GM18861 (cell line): ENCODE results near the gene SRGAP1.
"Not testable (repeated sequence)": the region's sequence is repeated elsewhere in the genome, so short reads cannot be mapped to it uniquely, and the experiment has no call there.

Experiments
- ATAC-seq: cut with Tn5 transposase; IDR thresholded peaks from one replicate; pipeline ENCODE4 v1.9.1; 2021; ENCODE audit not compliant: unreplicated experiment

SRGAP1 gene

GRCh38 chr12:63999853-64000252, 155.4 kb downstream of the SRGAP1 start:
- ATAC-seq: no peak

DNA sequence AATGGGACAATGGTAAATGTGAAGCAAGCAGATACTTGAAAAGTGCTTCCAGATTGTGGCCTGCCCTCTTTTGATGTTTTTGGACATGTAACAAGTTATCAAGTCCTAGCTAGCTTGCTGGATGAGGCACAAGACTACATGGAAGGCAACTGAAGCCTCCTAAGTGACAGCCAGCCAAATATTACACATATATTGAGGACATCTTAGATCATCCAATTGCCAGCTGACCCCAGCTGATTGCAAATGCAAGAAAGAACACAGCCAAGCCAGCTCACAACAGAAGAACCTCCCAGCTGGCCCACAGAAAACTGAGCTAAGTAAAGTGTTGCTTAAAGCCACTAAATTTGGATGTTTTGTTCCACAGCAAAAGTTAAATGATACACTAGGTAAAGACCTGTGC, 156.9 kb downstream of the SRGAP1 start:
- ATAC-seq: no peak

GRCh38 chr12:64004641-64005040, 160.1 kb downstream of the SRGAP1 start:
- ATAC-seq: no peak

DNA sequence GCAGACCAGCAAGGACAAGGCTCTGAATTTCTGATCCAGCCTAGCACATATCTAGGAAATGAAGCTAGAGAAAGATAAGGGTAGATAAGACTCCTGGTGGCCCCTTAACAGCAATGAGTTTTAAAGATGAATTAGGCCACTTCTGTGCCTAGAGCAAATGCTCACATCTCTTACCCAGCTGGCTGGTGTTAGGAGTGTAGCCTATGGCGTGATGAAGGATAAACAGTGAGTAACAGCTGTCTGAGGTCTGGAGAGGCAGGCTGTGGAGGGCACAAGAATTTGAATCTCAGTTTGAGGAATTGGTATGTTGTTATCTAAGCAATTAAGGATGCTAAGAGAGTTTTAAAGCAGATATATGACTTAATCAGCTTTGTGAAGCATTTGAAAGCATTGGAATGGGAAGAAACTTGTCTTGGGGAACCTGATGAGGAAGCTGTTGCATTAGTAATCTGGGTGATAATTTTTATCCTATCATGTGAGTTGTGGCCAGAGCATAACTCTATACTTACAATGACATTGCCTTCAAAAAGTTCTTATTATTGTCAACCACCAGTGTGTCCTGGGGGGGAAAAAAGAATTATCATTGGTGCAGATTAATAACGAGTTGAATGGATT, 161.8 kb downstream of the SRGAP1 start:
- no peak for ATAC-seq

GRCh38 chr12:64007853-64008252, 163.4 kb downstream of the SRGAP1 start:
- no peak for ATAC-seq

DNA sequence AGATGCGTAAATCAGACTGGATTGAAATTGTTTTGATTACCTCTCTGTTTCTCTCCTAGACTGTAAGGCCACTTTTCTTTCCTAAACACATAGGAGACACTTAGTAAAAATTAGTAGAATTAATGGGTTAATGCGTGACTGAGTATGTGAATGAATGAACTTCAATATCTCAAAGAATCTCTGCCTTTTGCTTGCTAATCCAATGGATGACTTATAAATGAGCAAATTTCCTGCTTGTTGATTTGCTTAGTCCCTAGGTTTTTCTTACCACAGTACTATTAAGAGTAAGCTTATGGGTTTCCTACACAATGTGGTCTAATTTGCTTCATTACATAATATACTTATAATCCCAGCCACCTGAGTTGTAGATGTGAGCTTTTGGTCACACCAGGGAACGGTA, 164.1 kb downstream of the SRGAP1 start:
- no peak for ATAC-seq

DNA sequence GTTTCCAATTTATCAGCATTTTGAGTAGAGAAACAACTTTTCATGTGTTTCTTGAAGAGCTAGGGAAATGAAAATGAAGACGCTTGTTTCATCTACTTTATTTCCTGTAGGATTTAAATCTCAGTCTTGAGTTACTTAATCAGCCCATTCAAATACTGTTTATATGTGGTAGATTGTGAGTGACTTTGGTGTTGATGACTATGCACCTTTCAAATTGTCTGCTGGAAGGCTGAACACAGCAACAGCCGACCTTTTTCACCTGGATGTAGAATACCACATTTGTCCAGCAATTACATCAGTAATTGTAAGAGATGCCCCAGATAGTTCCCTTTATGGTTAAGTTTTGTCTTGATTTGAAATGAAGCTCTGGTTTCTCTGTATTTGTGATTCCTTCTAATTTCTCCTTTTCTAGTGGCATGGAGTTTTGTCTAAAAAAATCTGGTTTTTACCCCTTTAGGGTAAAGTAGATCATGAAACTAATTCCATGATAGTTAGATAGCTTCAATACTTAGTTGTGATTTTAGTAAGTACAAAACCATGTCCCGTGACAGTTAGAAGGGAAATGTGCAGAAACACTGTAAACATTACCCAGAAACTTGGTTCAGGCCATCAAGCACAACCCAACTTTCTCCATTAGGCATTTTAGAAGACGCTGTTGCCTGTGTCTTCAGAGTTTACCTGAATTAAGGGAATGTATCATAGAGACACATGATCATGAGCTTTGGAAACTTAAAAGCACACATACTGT, 165.0 kb downstream of the SRGAP1 start:
- peak; percentile 51 for ATAC-seq

DNA sequence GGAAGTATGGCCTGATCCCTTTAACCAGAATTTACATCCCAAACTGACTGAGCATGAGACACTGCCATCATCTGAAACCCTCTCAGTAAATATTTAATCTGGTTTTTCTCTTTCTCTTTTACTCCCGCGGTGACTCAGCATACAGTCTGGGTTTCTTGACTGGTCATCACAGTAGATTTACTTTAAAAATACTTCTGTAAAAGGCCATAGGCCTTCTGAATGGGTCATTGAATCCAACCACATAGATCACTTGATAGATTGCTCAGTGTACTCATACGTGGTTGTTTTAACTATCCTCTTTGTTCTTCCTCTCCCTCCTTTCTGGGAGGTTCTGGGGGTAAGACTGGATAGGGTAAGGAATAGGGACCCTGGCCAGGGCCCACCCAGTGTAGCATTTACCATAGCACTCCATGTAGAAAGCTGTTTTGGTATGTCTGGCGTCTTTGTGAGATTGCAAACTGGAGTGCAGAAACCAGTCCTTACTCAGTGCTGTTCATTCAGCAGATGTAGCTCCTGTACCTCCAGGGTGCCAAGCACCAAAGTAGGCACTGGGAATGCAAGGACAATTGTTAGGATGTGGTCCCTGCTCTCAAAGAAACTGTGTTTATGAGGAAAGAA, 165.7 kb downstream of the SRGAP1 start:
- peak; percentile 92 for ATAC-seq

- no peak for ATAC-seq
Measured at GRCh38 chr12:64016521-64016920, 172.0 kb downstream of the SRGAP1 start.

DNA sequence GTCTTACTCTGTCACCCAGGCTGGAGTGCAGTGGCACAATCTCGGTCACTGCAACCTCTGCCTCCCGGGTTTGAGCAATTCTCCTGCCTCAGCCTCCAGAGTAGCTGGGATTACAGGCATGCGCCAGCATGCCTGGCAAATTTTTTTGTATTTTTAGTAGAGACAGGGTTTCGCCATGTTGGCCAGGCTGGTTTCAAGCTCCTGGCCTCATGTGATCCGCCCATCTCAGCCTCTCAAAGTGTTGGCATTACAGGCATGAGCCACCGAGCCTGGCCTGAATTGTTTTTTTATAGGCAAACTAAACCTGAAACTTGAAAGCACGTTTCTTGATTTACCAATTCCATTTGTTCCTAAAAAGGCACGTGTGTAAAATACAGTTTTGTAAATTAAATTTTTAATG, 173.6 kb downstream of the SRGAP1 start:
- not testable (repeated sequence) for ATAC-seq

DNA sequence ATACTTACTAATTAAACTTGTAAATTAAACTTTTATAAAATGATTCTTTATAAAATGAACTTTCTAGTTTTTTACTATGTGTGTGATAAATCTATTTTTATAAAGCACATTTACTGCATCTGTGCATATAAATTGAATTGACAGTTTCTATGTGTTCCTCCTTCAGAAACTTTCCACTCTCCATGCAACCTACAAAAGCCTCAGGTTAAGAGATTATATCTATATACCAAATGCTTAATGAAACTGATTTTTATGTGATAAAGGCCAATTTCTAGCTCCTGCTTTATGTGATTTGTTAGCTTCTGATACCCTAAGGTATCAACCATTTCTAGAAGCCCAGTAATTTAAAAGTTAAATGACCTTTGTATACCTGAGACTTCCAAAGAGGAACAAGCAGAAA, 174.0 kb downstream of the SRGAP1 start:
- no peak for ATAC-seq

DNA sequence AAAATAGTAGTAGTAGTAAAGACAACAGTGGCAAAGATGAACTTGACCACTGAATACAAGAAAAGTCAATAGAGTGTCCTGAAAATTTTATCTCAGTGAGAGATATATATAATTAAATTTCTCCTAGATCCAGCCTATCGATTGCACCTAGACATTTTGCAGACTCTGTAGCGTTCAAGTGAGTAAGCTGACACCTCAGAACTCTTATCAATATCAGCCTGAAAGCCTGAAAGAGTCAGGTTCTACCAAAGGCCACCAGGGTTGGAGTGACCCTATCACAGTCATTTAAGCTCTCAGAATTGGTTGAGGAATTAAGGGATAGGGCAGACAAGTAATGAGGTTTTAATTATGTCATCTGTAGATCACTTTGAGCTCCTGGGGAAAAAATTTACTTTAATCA, 174.6 kb downstream of the SRGAP1 start:
- no peak for ATAC-seq

DNA sequence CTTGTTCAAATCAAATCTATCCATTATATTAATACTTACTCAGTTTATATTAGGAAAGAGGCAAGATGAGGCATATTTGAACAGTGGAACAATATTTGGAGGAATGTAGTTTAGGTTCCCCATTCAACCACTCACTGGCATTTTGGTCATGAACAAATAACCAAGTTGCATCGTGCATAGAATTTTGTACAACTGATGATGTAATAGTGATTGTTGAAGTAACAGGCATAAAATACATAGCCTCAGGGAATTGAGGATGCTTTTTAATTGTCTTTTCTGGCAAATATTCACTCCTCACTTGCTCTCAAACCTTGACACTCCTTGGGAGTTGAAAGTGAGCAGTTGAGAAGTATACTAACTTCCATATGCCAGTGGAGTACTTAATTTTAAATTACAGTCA, 175.2 kb downstream of the SRGAP1 start:
- no peak for ATAC-seq

DNA sequence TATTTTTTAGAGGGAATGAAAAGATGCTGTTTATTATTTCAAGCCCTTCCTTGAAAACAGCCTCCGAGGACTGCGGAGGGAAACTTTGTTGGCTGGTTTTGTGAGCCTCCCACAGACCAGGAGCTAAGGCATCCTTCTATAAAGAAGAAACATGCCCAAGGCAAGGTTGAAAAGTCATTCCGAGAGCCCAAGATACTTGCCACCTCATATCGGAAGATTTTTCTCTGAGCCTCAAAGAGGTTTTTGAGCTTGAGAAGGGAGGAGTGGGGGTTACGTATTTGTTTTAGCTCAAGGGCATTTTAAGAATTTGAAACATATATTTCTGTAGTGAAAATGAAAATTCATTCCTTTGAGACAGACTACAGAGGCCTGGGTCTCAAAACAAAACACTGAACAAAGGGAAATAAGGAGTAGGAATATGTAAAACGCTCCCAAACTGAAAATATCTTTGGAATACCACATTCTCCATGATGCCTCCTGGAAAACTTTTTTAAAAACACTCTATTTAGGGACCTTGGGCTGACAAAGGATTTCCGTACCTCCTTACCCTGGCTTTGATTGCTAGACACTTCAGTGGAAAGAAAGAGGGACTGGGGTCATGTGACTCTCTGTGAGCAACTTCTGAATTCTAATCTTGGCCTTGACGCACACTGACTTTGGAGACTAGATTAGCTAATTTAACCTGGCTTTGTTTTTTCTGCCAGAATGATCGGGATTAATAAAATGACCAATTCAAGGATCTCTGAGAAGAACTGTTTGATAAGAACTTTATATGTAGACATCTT, 180.9 kb downstream of the SRGAP1 start:
- no peak for ATAC-seq

- ATAC-seq: no peak
Measured at GRCh38 chr12:64027311-64027710, 182.8 kb downstream of the SRGAP1 start.

DNA sequence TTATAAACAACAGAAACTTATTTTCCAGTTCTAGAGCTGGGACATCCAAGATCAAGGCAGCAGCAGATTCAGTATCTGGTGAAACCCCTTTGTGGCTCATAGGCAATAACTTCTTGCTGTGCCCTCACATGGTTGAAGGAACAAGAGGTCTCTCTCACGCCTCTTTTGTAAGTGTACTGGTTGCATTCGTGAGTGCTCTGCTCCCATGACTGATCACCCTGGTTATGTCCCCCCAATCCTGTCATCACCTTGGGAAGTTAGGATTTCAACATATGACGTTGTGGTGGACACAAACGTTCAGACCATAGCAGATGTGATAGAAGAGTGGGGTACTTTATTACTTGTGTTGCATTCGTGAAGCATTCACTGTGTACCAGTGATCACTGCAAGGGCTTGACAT, 184.0 kb downstream of the SRGAP1 start:
- ATAC-seq: no peak

DNA sequence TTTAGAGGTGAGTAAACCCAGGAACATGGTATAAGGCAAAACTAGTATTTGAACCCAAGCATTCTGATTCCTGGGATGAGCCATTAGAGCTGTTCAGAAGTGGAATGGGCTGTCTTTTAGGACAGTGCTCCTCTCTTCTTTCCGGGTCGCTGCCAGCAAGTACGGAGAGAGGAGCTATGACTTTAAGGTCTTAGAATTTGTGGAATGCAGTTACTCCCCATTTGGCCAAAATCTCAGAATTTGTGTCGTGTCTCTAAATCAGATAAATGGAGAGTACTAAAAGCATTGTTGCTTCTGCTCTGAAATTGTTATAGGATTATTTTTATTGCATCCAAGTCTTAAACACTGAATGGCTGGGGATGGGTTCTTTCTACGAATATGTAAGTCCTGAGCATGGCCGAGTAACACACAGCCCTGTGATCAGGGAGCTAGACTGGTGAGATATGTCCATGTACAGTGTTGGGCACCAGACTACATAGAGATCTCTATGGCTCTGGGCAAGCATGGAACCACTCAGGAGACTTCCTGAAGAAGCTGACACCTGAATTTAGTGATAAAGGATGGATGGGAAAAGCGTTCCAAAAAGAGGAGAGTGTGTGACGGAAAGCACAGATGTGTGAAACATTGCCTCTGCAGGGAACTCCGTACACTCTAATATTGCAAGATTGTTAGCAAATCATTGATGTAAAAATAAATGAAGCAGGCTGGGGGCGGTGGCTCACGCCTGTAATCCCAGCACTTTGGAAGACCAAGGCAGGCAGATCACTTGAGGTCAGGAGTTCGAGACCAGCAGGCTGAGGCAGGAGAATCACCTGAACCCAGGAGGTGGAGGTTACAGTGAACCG, 184.7 kb downstream of the SRGAP1 start:
- ATAC-seq: no peak

DNA sequence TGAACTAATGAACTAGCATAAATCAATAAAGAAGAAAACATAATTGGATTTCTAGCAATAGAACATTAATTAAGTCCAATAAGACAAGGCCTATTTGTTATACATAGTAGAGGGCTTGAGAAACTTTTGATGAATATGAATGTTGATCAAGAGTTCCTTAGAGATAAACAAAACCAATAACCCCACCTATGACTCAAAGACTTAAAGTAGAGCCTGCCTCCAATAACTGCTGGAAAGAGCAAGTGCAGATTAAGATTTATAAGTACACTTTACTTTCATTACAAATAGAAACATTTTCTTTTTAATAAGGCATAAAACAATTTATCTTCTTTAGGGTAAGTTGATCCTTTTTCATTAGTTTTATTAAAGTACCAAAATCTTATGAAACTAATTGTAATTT, 185.7 kb downstream of the SRGAP1 start:
- ATAC-seq: no peak

DNA sequence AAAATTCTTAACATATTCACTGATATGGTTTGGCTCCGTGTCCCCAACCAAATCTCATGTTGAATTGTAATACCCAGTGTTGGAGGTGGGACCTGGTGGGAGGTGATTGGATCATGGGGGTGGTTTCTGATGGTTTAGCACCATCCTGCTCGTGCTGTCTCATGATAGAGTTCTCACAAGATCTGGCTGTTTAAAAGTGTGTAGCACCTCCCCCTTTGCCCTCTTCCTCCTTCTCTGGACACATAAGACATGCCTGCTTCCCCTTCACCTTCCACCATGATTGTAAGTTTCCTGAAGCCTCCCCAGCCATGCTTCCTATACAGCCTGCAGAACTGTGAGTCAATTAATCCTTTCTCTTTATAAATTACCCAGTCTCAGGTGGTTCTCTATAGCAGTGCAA, 189.6 kb downstream of the SRGAP1 start:
- ATAC-seq: not testable (repeated sequence)

DNA sequence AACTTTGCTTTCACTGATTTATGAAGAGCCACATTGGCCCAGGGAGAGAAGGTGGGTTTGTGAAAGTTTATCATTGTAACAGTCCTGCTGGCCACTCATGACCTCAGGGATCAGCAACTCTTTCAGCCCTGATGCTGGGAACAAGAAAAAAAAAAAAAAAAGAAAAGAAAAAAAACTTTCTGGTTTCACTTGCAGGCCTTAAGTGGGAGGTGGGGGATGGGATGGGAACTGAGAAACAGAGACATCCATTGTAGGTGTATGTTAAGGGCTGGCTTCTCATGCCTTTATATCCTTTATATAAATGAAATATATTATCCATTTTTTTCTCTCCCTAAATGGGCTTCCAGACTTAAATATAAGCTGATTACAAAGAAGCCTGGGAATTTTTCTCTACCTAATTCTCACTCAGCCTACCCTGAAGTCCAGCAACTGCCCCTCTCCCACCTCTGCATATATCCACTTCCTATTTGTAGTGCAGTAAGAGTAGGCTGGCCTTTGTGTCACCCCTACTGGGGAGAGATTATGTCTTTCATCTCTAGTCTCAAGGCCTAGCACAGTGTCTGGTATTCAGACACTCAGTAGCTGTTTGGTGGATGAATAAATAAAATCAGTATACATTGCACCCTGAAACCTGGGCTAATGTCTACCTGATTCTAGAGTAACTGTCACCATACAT, 190.5 kb downstream of the SRGAP1 start:
- ATAC-seq: no peak
